Measurements from ENCODE around the gene KIF3A.
A peak's percentile ranks its signal among the peaks of the same experiment; 100 is the strongest.

KIF3A gene

DNA sequence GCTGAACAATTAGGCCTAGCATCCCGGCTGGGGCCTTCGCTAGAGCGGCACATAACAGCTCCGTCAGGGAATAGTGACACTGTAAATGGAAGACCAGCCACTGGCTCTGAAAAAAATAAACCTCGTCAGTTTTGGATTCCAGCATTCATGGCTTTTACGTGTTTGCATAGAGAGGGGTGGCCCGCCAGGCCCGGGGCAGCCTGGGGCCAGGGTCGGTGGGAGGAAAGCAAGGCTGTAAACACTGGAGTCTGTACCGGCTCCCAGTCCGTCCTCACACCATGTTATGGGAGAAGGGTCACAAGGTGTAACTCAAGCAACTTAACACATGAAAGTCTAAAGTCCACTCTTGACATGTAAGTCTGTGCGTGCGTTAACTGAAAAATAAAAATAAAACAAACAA, 21.1 kb upstream of the KIF3A start:
- Histone ChIP-seq H3K36me3 (peaks cover 17% of the 10 kb centered on the region), H3K4me1 (no peaks in the 10 kb centered on the region), H3K9me3 (no peaks in the 10 kb centered on the region), H3K4me3 (ENCODE audit: low read depth, low read length) (no peak overlapping the region), H3K27me3 (no peaks in the 10 kb centered on the region)
- TF ChIP-seq, protein P1, sequence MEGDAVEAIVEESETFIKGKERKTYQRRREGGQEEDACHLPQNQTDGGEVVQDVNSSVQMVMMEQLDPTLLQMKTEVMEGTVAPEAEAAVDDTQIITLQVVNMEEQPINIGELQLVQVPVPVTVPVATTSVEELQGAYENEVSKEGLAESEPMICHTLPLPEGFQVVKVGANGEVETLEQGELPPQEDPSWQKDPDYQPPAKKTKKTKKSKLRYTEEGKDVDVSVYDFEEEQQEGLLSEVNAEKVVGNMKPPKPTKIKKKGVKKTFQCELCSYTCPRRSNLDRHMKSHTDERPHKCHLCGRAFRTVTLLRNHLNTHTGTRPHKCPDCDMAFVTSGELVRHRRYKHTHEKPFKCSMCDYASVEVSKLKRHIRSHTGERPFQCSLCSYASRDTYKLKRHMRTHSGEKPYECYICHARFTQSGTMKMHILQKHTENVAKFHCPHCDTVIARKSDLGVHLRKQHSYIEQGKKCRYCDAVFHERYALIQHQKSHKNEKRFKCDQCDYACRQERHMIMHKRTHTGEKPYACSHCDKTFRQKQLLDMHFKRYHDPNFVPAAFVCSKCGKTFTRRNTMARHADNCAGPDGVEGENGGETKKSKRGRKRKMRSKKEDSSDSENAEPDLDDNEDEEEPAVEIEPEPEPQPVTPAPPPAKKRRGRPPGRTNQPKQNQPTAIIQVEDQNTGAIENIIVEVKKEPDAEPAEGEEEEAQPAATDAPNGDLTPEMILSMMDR (IDR thresholded peaks at IDR 0.05; ENCODE audit: low read depth, low read length) = no peak
- DNase-seq = no peak

DNA sequence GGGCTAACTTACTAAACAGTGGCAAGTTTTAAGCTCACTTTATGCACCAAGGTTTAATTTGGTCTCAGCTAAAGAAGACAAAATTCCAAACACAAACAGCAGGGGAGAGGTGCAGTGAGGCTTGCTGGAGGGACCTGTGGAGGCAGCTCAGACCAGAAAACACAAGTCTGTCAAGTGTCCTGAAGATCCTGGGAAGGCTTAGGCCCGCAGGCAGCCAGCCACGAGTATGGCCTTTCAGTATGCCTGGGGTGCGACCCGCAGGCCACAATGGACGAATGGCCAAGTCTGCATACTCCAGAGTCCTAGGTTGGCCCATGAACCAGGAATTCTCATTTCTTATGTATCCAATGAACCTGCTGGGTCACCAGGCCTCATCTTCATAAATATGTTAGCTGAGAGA, 19.2 kb upstream of the KIF3A start:
- DNase-seq = no peak
- Histone ChIP-seq H3K4me1 (no peaks in the 10 kb centered on the region), H3K36me3 (peaks cover 12% of the 10 kb centered on the region), H3K4me3 (ENCODE audit: low read depth, low read length) (no peak overlapping the region), H3K9me3 (no peaks in the 10 kb centered on the region), H3K27me3 (no peaks in the 10 kb centered on the region)
- TF ChIP-seq, protein P1 (IDR thresholded peaks at IDR 0.05; ENCODE audit: low read depth, low read length) = no peak

DNA sequence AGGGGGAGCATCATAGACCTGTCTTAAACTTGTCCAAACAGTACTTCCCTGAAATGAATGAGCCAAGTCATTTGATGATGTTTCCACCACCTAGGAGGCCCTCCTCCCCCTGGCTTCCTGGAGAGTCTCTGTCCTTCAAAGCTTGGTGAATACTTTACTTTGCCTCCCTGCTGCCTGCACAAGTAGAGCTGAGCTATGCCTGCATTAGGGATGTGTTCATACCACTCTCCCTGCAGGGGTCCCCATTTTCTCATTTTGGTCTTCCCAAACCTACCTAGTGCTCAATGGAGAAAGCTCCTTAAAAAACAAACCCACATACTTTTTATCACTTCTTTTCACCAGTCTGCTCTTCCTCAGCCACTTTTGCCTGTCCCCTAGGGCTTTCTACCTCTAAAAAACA, 17.6 kb upstream of the KIF3A start:
- Histone ChIP-seq H3K4me1 (no peaks in the 10 kb centered on the region), H3K4me3 (ENCODE audit: low read depth, low read length) (no peak overlapping the region), H3K9me3 (no peaks in the 10 kb centered on the region), H3K27me3 (no peaks in the 10 kb centered on the region), H3K36me3 (peaks cover 3% of the 10 kb centered on the region; the same call in 1 of the 2 replicates)
- TF ChIP-seq, protein P1 (IDR thresholded peaks at IDR 0.05; ENCODE audit: low read depth, low read length) = peak; percentile 60
- DNase-seq = no peak

DNA sequence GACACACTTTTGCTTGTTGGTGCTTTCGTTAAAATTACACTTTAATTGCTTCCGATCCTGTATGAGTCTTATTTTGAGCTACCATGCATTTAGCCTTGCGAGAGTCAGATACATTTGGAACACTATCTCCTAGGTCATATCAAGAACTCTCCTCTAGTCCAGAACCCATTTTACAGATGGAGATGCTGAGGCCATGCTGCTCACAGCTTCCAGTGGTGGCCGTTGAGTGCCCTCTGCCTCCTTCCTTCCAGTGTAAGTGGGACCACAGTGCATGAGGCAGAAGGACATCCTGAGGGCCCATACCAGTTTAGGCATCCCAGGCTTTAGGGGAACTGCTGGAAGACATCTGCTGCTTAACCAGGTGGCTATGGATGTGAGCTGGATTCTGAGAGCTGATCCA, 16.8 kb upstream of the KIF3A start:
- TF ChIP-seq, protein P1 (IDR thresholded peaks at IDR 0.05; ENCODE audit: low read depth, low read length) = no peak
- H3K36me3 ChIP-seq = peaks cover 3% of the 10 kb centered on the region; the same call in 1 of the 2 replicates
- no peak for DNase-seq
- H3K27me3 ChIP-seq = no peaks in the 10 kb centered on the region
- no peak overlapping the region for H3K4me3 ChIP-seq (ENCODE audit: low read depth, low read length)
- H3K9me3 ChIP-seq = no peaks in the 10 kb centered on the region
- no peaks in the 10 kb centered on the region for H3K4me1 ChIP-seq

DNA sequence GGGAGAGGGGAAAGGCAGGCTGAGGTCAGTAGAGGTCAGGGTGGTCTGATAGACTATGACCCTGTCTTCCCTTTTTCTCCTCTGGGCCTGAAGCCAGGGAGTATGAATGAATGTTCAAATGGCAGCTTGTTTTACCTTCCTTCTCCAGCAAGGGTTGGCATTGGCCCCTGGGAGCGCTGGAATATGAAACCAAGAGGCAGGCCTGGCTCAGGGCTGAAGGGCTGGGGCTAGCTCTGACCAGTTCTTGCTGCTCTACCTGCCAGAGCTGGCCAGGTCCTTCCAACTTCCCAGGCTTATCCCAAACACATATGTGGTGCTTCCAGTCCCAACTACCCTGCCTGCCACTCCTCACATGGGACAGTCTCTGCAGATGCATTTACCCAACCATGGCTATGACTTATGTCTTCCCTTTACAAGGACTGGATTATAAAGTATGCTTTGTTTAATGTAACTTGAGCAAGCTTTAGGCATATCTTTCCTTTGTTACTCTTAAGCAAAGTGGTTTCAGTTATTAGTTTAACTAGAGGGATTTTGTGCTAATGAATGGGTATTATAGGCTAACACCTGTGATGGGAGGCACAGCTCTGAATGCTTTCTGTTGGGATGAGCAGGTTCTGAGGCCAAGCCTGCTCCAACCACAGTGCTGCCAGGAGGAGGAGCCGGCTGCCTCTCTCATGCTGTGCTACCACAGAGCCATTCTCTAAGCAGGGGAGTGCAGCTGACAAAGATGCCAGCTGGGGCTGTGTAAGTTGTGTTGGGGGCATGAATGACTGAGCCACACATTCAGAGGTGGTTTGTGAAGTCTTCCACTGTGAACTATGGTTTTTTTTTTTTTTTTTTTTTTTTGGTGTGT, 16.0 kb upstream of the KIF3A start:
- Histone ChIP-seq H3K4me1 (no peaks in the 10 kb centered on the region), H3K4me3 (ENCODE audit: low read depth, low read length) (no peak overlapping the region), H3K36me3 (peaks cover under 1% of the 10 kb centered on the region; the same call in 1 of the 2 replicates), H3K27me3 (no peaks in the 10 kb centered on the region), H3K9me3 (no peaks in the 10 kb centered on the region)
- no peak for DNase-seq
- TF ChIP-seq, protein P1 (IDR thresholded peaks at IDR 0.05; ENCODE audit: low read depth, low read length) = peak; percentile 41

DNA sequence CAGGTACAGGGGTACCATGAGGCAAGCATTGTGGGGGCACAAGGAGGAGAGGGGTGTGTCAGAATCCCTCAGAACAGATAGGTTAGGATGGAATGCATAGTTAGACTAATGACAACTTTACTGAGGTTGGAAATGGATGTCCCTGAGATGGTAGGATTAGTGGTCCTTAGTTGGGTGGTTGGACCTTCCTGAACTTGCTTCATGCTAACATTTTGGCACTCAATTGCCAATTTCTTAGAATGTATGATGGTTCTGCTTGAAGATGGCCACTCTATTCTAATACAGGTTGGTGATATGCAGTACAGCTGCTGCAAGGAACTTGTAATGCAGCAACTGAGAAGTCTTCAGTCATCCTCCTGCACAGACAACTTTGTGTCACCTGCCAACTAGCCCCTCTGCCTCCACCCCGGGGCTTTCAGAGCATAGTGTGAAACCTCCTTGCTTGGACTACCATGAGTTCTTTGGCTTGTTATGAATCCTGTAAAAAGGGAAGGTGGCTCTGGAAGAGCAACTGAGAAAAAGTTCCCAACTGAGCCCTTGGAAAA, 15.3 kb upstream of the KIF3A start:
- no peak for DNase-seq
- TF ChIP-seq, protein P1 (IDR thresholded peaks at IDR 0.05; ENCODE audit: low read depth, low read length) = no peak
- H3K36me3 ChIP-seq = no peaks in the 10 kb centered on the region
- H3K4me1 ChIP-seq = no peaks in the 10 kb centered on the region
- H3K9me3 ChIP-seq = no peaks in the 10 kb centered on the region
- no peak overlapping the region for H3K4me3 ChIP-seq (ENCODE audit: low read depth, low read length)
- H3K27me3 ChIP-seq = no peaks in the 10 kb centered on the region
